22Rv1 (cell line): Measurements from ENCODE around the gene TBX15.

ENCODE experiments used
- CTCF ChIP-seq: fragments of 450-650 bp; IDR thresholded peaks from 2 replicates; pipeline ENCODE4 v1.5.1; 2017; ENCODE audit warnings: mild to moderate bottlenecking
- ZFX ChIP-seq: fragments of 450-650 bp; IDR thresholded peaks from 2 replicates; pipeline ENCODE4 v1.6.1; 2017; ENCODE audit warnings: antibody characterized with exemption, borderline replicate concordance

DNA sequence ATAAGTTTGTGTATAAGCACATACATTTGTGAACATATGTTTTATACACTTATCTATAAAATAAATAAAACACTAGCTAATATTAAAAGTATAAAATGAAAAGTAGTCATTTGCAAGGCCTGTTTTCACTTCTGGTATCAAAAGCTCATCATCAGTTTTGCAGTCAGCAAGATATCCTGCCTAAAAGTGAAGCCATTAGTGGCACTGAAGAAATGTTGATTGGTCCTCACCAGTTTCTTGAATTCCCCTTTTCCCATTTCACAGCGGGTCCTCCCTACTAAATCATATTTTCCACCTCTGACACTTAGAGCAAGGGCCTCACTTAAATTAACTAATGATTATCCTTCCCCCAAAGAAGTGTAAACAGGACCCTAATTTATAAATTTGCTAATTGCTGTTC lies 6.7 kb downstream of the TBX15 start:
- TF ChIP-seq CTCF: no peak
- no peak for TF ChIP-seq ZFX
